Caco-2 (cell line): ENCODE data around the gene STRIP1. TPM values are rescaled to one million over a fixed set of nuclear protein-coding genes. Genes with fewer than 3 reads are reported as not detected.

Experiments used
- BruUV-seq: library from RNA; stranded (reverse); fragments of 400-500 nt; replicated peaks from 2 replicates; lab custom pipeline; 2021; lab: Mats Ljungman, UMichigan
- CTCF ChIA-PET: fragments of 300-600 bp; sonication (Branson Sonifier 250); formaldehyde crosslinking; loops from one replicate; lab custom pipeline; 2022; ENCODE audit warnings: antibody characterized with exemption; lab: Charles Lee
- POLR2A ChIA-PET: fragments of 300-600 bp; sonication (Branson Sonifier 250); formaldehyde crosslinking; loops from one replicate; lab custom pipeline; 2022; ENCODE audit warnings: antibody characterized with exemption; lab: Charles Lee
- DNase-seq, 2 experiments: peaks; one replicate each; pipeline versions ENCODE4 v3.0.0 to v3.0.0-alpha.2; 2020 to 2022
- H3K27me3 ChIP-seq: replicated peaks from 2 replicates; pipeline ENCODE4 v1.6.0; 2011; ENCODE audit warnings: low read length; ENCODE audit not compliant: control insufficient read depth, insufficient read depth
- H3K36me3 ChIP-seq: 2 replicates; pipeline ENCODE4 v1.5.1; 2011; ENCODE audit warnings: low read length; ENCODE audit not compliant: control insufficient read depth, insufficient read depth
- H3K4me1 ChIP-seq: fragments of 250-450 bp; sonication (Bioruptor Pico); 2 replicates; pipeline ENCODE4 v1.5.1; 2020; ENCODE audit warnings: mild to moderate bottlenecking
- H3K4me3 ChIP-seq: 2 replicates; pipeline ENCODE4 v1.5.1; 2011; ENCODE audit warnings: low read depth, mild to moderate bottlenecking, control low read depth, low read length
- H3K9me3 ChIP-seq: fragments of 250-450 bp; sonication (Bioruptor Pico); 2 replicates; pipeline ENCODE4 v1.5.1; 2020; ENCODE audit warnings: mild to moderate bottlenecking, moderate library complexity
- H3K27ac Mint-ChIP-seq: one replicate; pipeline ENCODE4 v1.8.0; 2022; ENCODE audit warnings: mixed read lengths; ENCODE audit not compliant: unreplicated experiment
- H3K27me3 Mint-ChIP-seq: one replicate; pipeline ENCODE4 v1.8.0; 2022; ENCODE audit warnings: mixed read lengths; ENCODE audit not compliant: insufficient read depth, unreplicated experiment
- H3K36me3 Mint-ChIP-seq: one replicate; pipeline ENCODE4 v1.8.0; 2022; ENCODE audit warnings: mild to moderate bottlenecking, mixed read lengths; ENCODE audit not compliant: insufficient read depth, unreplicated experiment
- H3K4me1 Mint-ChIP-seq: one replicate; pipeline ENCODE4 v1.8.0; 2022; ENCODE audit warnings: low read depth, mixed read lengths; ENCODE audit not compliant: unreplicated experiment
- H3K4me3 Mint-ChIP-seq: one replicate; pipeline ENCODE4 v1.8.0; 2022; ENCODE audit warnings: mild to moderate bottlenecking, moderate library complexity, mixed read lengths; ENCODE audit not compliant: unreplicated experiment
- H3K9me3 Mint-ChIP-seq: one replicate; pipeline ENCODE4 v1.8.0; 2022; ENCODE audit warnings: mixed read lengths; ENCODE audit not compliant: unreplicated experiment
- intact Hi-C: fragments of 100-400 bp; cut with micrococcal nuclease; formaldehyde crosslinking; loops from one replicate; pipeline ENCODE4 v1.10.0; 2022; ENCODE audit not compliant: unreplicated experiment
- total RNA-seq: library from RNA; stranded (reverse); gene quantifications from 2 replicates; pipeline ENCODE4 v1.2.3, GENCODE V29; 2022
- TF ChIP-seq, protein P1 (sequence below), 2 experiments: fragments of 200-600 bp in 1 of 2; IDR thresholded peaks; 1 replicate in 1 of 2; 2 replicates in 1 of 2; pipeline versions ENCODE4 v1.5.1 to v1.8.0; 2011 to 2022; ENCODE audit warnings: antibody characterized with exemption in 1 of 2, control low read depth in 1 of 2, inconsistent platforms in 1 of 2, low read depth in 1 of 2, low read length in 1 of 2, mild to moderate bottlenecking in 1 of 2, moderate library complexity in 1 of 2; ENCODE audit not compliant: insufficient read depth in 1 of 2, severe bottlenecking in 1 of 2, unreplicated experiment in 1 of 2

The STRIP1 gene
- total RNA-seq, 1 experiment from 2014 or later: 36.1 TPM

- DNase-seq: no peak
- intact Hi-C loops: no loop called here
- H3K36me3 Mint-ChIP-seq: peaks cover 9% of the 10 kb centered on the region
- POLR2A ChIA-PET: no interaction called here
- Histone ChIP-seq H3K27me3 (no peaks in the 10 kb centered on the region), H3K4me1 (no peaks in the 10 kb centered on the region), H3K9me3 (no peaks in the 10 kb centered on the region), H3K4me3 (no peak overlapping the region), H3K36me3 (no peaks in the 10 kb centered on the region)
- no peak overlapping the region for H3K27ac Mint-ChIP-seq
- no TSS peak for BruUV-seq
- no peaks in the 10 kb centered on the region for H3K4me1 Mint-ChIP-seq
- no peaks in the 10 kb centered on the region for H3K9me3 Mint-ChIP-seq
- no peak overlapping the region for H3K4me3 Mint-ChIP-seq
- no peaks in the 10 kb centered on the region for H3K27me3 Mint-ChIP-seq
- TF ChIP-seq, protein P1, sequence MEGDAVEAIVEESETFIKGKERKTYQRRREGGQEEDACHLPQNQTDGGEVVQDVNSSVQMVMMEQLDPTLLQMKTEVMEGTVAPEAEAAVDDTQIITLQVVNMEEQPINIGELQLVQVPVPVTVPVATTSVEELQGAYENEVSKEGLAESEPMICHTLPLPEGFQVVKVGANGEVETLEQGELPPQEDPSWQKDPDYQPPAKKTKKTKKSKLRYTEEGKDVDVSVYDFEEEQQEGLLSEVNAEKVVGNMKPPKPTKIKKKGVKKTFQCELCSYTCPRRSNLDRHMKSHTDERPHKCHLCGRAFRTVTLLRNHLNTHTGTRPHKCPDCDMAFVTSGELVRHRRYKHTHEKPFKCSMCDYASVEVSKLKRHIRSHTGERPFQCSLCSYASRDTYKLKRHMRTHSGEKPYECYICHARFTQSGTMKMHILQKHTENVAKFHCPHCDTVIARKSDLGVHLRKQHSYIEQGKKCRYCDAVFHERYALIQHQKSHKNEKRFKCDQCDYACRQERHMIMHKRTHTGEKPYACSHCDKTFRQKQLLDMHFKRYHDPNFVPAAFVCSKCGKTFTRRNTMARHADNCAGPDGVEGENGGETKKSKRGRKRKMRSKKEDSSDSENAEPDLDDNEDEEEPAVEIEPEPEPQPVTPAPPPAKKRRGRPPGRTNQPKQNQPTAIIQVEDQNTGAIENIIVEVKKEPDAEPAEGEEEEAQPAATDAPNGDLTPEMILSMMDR (IDR thresholded peaks at IDR 0.05; ENCODE audit: insufficient read depth in 1 of 2, low read depth in 1 of 2, low read length in 1 of 2, severe bottlenecking in 1 of 2, unreplicated experiment in 1 of 2): no peak
- CTCF ChIA-PET: no interaction called here
Observed at GRCh38 chr1:109994654-109995053, 39.8 kb upstream of the STRIP1 start.

DNA sequence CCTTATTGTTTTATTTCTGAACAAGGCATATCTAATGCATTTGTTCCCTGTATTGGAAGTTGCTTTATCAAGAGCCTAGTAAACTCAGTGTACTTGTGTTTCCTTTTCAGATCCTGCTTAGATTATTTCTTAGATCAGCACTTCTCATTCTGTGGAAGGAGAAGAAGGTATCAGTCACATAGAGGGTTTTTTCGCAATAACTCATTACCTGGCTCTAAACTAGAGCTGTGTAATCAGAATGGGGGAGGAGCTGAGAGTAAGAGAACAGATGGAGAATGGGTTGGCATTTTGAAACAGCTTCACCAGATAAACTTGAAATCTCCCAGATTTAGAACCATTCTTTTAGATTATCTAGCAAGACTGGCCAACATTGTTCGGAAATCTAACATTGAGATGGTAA, 38.9 kb upstream of the STRIP1 start:
- Histone ChIP-seq H3K9me3 (no peaks in the 10 kb centered on the region), H3K27me3 (no peaks in the 10 kb centered on the region), H3K4me3 (no peak overlapping the region), H3K4me1 (no peaks in the 10 kb centered on the region), H3K36me3 (no peaks in the 10 kb centered on the region)
- intact Hi-C loops: no loop called here
- Mint-ChIP-seq H3K4me3 (no peak overlapping the region), H3K27ac (no peak overlapping the region), H3K9me3 (no peaks in the 10 kb centered on the region), H3K4me1 (no peaks in the 10 kb centered on the region), H3K27me3 (no peaks in the 10 kb centered on the region), H3K36me3 (peaks cover 9% of the 10 kb centered on the region)
- ChIA-PET CTCF (no interaction called here), POLR2A (no interaction called here)
- TF ChIP-seq, protein P1 (IDR thresholded peaks at IDR 0.05; ENCODE audit: insufficient read depth in 1 of 2, low read depth in 1 of 2, low read length in 1 of 2, severe bottlenecking in 1 of 2, unreplicated experiment in 1 of 2): no peak
- no peak for DNase-seq
- no TSS peak for BruUV-seq

DNA sequence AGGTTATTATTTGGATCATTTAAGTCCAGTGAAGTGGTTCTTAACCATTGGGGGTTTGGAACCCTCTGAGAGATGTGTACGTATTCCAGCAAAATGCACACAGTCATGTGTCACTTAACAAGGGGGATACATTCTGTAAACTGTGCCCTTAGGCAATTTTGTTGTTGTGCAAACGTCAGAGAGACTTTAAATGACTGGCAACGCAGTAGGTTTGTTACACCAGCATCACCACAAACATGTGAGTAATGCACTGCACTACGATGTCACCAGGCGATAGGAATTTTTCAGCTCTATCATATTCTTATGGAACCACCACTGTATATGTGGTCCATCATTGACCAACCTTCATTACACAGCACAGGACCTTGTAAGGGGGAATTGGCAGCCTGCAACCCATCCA, 37.9 kb upstream of the STRIP1 start:
- intact Hi-C loops: no loop called here
- DNase-seq: no peak
- H3K9me3 Mint-ChIP-seq: no peaks in the 10 kb centered on the region
- H3K4me3 ChIP-seq: no peak overlapping the region
- H3K27ac Mint-ChIP-seq: no peak overlapping the region
- no TSS peak for BruUV-seq
- no peaks in the 10 kb centered on the region for H3K27me3 Mint-ChIP-seq
- no peaks in the 10 kb centered on the region for H3K4me1 Mint-ChIP-seq
- H3K4me1 ChIP-seq: no peaks in the 10 kb centered on the region
- no peaks in the 10 kb centered on the region for H3K36me3 ChIP-seq
- H3K9me3 ChIP-seq: no peaks in the 10 kb centered on the region
- no peak overlapping the region for H3K4me3 Mint-ChIP-seq
- POLR2A ChIA-PET: no interaction called here
- TF ChIP-seq, protein P1 (IDR thresholded peaks at IDR 0.05; ENCODE audit: insufficient read depth in 1 of 2, low read depth in 1 of 2, low read length in 1 of 2, severe bottlenecking in 1 of 2, unreplicated experiment in 1 of 2): no peak
- CTCF ChIA-PET: no interaction called here
- peaks cover 9% of the 10 kb centered on the region for H3K36me3 Mint-ChIP-seq
- no peaks in the 10 kb centered on the region for H3K27me3 ChIP-seq
